Keratinocyte (primary cell): ENCODE measurements around the gene PCDH9. TPM values are rescaled to one million over a fixed set of nuclear protein-coding genes. Genes with fewer than 3 reads are reported as not detected.

Experiments used
- DNase-seq: peaks from one replicate; pipeline ENCODE4 v3.0.0-alpha.2; 2011; ENCODE audit warnings: low read depth, missing footprints, low spot score
- FAIRE-seq: peaks from 2 replicates; lab custom pipeline; 2011; peaks lifted over from hg19 to GRCh38; lab: Jason Lieb, UNC
- H2AFZ ChIP-seq: 2 replicates; pipeline ENCODE4 v1.6.0; 2012; ENCODE audit warnings: low read length, control low read depth, inconsistent platforms; ENCODE audit not compliant: control insufficient read depth
- H3K27ac ChIP-seq: 2 replicates; pipeline ENCODE4 v1.5.1; 2011; ENCODE audit warnings: low read length; ENCODE audit not compliant: control insufficient read depth, insufficient read depth
- H3K27me3 ChIP-seq: 3 replicates; pipeline ENCODE4 v1.6.0; 2011; ENCODE audit warnings: low read length; ENCODE audit not compliant: control insufficient read depth, insufficient read depth; ENCODE audit errors: extremely low read depth
- H3K36me3 ChIP-seq, 2 experiments: 2 replicates in 1 of 2; 3 replicates in 1 of 2; pipeline ENCODE4 v1.5.1; 2011; ENCODE audit warnings: low read length in 2 of 2, mild to moderate bottlenecking in 1 of 2; ENCODE audit not compliant: control insufficient read depth in 2 of 2, insufficient read depth in 2 of 2; ENCODE audit errors: extremely low read depth in 1 of 2
- H3K4me1 ChIP-seq: 3 replicates; pipeline ENCODE4 v1.5.1; 2011; ENCODE audit warnings: low read length; ENCODE audit not compliant: control insufficient read depth, insufficient read depth; ENCODE audit errors: extremely low read depth
- H3K4me2 ChIP-seq: 3 replicates; pipeline ENCODE4 v1.6.0; 2011; ENCODE audit warnings: low read depth, low read length; ENCODE audit not compliant: control insufficient read depth, insufficient read depth; ENCODE audit errors: extremely low read depth
- H3K4me3 ChIP-seq, 3 experiments: fragments of 200-600 bp in 1 of 3; sonication (generic) in 1 of 3; 2 replicates in 2 of 3; 3 replicates in 1 of 3; pipeline ENCODE4 v1.5.1; 2011 to 2016; ENCODE audit warnings: low read length in 3 of 3, mild to moderate bottlenecking in 3 of 3, control low read depth in 2 of 3, inconsistent platforms in 1 of 3, low read depth in 1 of 3, mixed read lengths in 1 of 3, mixed run types in 1 of 3, moderate library complexity in 1 of 3; ENCODE audit not compliant: control insufficient read depth in 2 of 3, insufficient read depth in 2 of 3; ENCODE audit errors: extremely low read depth in 1 of 3
- H3K79me2 ChIP-seq: 2 replicates; pipeline ENCODE4 v1.6.0; 2012; ENCODE audit warnings: low read length; ENCODE audit not compliant: control insufficient read depth, insufficient read depth
- H3K9ac ChIP-seq: 3 replicates; pipeline ENCODE4 v1.6.0; 2011; ENCODE audit warnings: low read length; ENCODE audit not compliant: control insufficient read depth, insufficient read depth; ENCODE audit errors: extremely low read depth
- H3K9me1 ChIP-seq: 3 replicates; pipeline ENCODE4 v1.6.0; 2011; ENCODE audit warnings: low read length; ENCODE audit not compliant: control insufficient read depth, insufficient read depth; ENCODE audit errors: extremely low read depth
- H3K9me3 ChIP-seq: 2 replicates; pipeline ENCODE4 v1.5.1; 2012; ENCODE audit warnings: low read depth, low read length; ENCODE audit not compliant: control insufficient read depth
- H4K20me1 ChIP-seq: 3 replicates; pipeline ENCODE4 v1.6.0; 2011; ENCODE audit warnings: low read length; ENCODE audit not compliant: control insufficient read depth, insufficient read depth; ENCODE audit errors: extremely low read depth
- EZH2 ChIP-seq: IDR thresholded peaks from one replicate; pipeline ENCODE4 v1.6.1; 2012; ENCODE audit warnings: inconsistent platforms, mild to moderate bottlenecking, low read length, moderate library complexity
- dilution Hi-C: fragments of 300-500 bp; cut with MboI; formaldehyde crosslinking; loops from one replicate; pipeline ENCODE4 v1.7.0; 2020; ENCODE audit warnings: low sequenced_read_pairs; ENCODE audit not compliant: extremely low pct_ligation_motif_present
- polyA plus RNA-seq, 5 experiments: library from polyadenylated mRNA; depleted of rRNA in 3 of 5; stranded (reverse) in 3 of 5; stranded (forward) in 1 of 5; unstranded in 1 of 5; fragments of >200 nt; gene quantifications; 1 replicate in 1 of 5; 2 replicates in 3 of 5; 3 replicates in 1 of 5; pipeline versions ENCODE4 v1.2.1 to v1.2.3, GENCODE V29; 2011 to 2012; ENCODE audit warnings: missing spikeins in 2 of 5, low read depth in 1 of 5, low replicate concordance in 1 of 5
- TF ChIP-seq, protein P1 (sequence below), 3 experiments: IDR thresholded peaks in 1 of 3; conservative IDR thresholded peaks in 1 of 3; optimal IDR thresholded peaks in 1 of 3; 2 replicates in 2 of 3; 3 replicates in 1 of 3; pipeline versions ENCODE3 to v1.5.1; 2011; ENCODE audit warnings: low read length in 3 of 3, mild to moderate bottlenecking in 3 of 3, moderate library complexity in 2 of 3, control low read depth in 1 of 3, inconsistent platforms in 1 of 3; ENCODE audit not compliant: insufficient read depth in 2 of 3; ENCODE audit errors: extremely low read depth in 1 of 3

PCDH9 gene
- polyA plus RNA-seq, 1 donor (not counting 4 experiments of a cell fraction or from before 2014, with no cell fraction given) = 0.21 TPM

DNA sequence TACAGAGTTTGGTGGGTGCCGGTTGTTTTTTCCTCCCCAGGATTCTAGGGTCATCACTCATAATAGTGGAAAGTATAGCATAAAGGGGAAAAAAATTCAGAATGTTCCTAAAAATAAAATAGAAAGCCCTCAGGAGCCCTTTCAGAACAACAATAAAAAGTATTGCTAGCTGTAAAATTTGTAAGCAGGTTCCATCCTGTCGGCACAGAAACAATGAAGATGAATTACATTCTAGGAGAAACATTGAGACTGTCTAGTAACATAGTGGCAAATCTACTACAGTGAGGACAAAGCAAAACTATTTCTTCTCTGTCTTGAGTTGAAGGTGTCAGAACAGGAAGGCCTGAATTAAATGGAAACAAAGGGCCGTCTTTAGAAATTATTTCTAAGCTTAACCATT, 870.7 kb downstream of the PCDH9 start:
- dilution Hi-C loops = no loop called here
- TF ChIP-seq EZH2 = no peak
- TF ChIP-seq, protein P1, sequence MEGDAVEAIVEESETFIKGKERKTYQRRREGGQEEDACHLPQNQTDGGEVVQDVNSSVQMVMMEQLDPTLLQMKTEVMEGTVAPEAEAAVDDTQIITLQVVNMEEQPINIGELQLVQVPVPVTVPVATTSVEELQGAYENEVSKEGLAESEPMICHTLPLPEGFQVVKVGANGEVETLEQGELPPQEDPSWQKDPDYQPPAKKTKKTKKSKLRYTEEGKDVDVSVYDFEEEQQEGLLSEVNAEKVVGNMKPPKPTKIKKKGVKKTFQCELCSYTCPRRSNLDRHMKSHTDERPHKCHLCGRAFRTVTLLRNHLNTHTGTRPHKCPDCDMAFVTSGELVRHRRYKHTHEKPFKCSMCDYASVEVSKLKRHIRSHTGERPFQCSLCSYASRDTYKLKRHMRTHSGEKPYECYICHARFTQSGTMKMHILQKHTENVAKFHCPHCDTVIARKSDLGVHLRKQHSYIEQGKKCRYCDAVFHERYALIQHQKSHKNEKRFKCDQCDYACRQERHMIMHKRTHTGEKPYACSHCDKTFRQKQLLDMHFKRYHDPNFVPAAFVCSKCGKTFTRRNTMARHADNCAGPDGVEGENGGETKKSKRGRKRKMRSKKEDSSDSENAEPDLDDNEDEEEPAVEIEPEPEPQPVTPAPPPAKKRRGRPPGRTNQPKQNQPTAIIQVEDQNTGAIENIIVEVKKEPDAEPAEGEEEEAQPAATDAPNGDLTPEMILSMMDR (optimal IDR thresholded peaks at IDR 0.05 in 1 of 3, IDR thresholded peaks at IDR 0.05 in 1 of 3, conservative IDR thresholded peaks at IDR 0.05 in 1 of 3; ENCODE audit: extremely low read depth in 1 of 3, insufficient read depth in 2 of 3, low read length in 3 of 3) = no peak

DNA sequence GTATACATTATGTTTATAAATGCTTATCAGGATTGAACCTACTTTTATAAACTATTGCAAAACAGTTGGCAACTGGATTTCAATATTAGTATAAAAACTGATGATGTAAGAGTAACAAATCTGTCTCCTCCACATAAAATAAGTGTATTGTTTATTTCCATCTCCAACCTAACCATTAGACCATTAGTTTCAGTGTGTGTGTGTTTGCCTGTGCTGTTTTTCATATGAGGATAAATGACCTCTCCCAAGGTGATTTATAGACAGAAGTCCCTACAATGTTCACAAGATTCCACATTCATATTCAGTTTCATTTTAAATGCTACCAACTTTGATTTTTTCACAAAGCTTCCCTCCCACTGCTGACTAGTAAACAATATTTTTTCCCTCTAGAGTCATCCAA, 871.6 kb downstream of the PCDH9 start:
- H2AFZ ChIP-seq = no peak overlapping the region
- H3K9me3 ChIP-seq = no peaks in the 10 kb centered on the region
- no peak for FAIRE-seq
- no peak overlapping the region for H3K9ac ChIP-seq
- no peaks in the 10 kb centered on the region for H4K20me1 ChIP-seq
- dilution Hi-C loops = no loop called here
- TF ChIP-seq, protein P1 (optimal IDR thresholded peaks at IDR 0.05 in 1 of 3, IDR thresholded peaks at IDR 0.05 in 1 of 3, conservative IDR thresholded peaks at IDR 0.05 in 1 of 3; ENCODE audit: extremely low read depth in 1 of 3, insufficient read depth in 2 of 3, low read length in 3 of 3) = no peak
- TF ChIP-seq EZH2 = no peak
- no peaks in the 10 kb centered on the region for H3K36me3 ChIP-seq
- H3K79me2 ChIP-seq = no peaks in the 10 kb centered on the region
- DNase-seq = no peak
- no peak overlapping the region for H3K27ac ChIP-seq
- no peaks in the 10 kb centered on the region for H3K4me1 ChIP-seq
- H3K9me1 ChIP-seq = no peaks in the 10 kb centered on the region
- H3K27me3 ChIP-seq = no peaks in the 10 kb centered on the region
- H3K4me2 ChIP-seq = no peak overlapping the region
- H3K4me3 ChIP-seq = no peak overlapping the region

More for the DNA sequence above, 870.7 kb downstream of the PCDH9 start:
- no peak overlapping the region for H3K4me3 ChIP-seq
- no peaks in the 10 kb centered on the region for H3K9me3 ChIP-seq
- no peaks in the 10 kb centered on the region for H4K20me1 ChIP-seq
- H3K9ac ChIP-seq = no peak overlapping the region
- no peaks in the 10 kb centered on the region for H3K36me3 ChIP-seq
- DNase-seq (no peak), FAIRE-seq (no peak)
- no peaks in the 10 kb centered on the region for H3K27me3 ChIP-seq
- no peaks in the 10 kb centered on the region for H3K79me2 ChIP-seq
- H3K4me1 ChIP-seq = no peaks in the 10 kb centered on the region
- no peak overlapping the region for H2AFZ ChIP-seq
- no peaks in the 10 kb centered on the region for H3K9me1 ChIP-seq
- H3K27ac ChIP-seq = no peak overlapping the region
- H3K4me2 ChIP-seq = no peak overlapping the region
